HepG2 (cell line): ENCODE measurements around the gene RABEPK. TPM values are rescaled to one million over a fixed set of nuclear protein-coding genes. Genes with fewer than 3 reads are reported as not detected.

Source experiments
- ATAC-seq: fragments of 200-7000 bp; cut with Tn5 transposase; 3 replicates; pipeline ENCODE4 v1.9.1; 2020; ENCODE audit warnings: mild to moderate bottlenecking, moderate library complexity
- BruUV-seq: library from RNA; stranded (reverse); fragments of 400-500 nt; replicated peaks from 2 replicates; lab custom pipeline; 2021; lab: Mats Ljungman, UMichigan
- CTCF ChIA-PET: fragments of 300-600 bp; formaldehyde crosslinking; extraction: SDS; loops from one replicate; lab custom pipeline; 2021; ENCODE audit warnings: low total read pairs, inconsistent platforms, low intra/inter-chr PET ratio; lab: Yijun Ruan, JAX
- POLR2A ChIA-PET: fragments of 350-600 bp; sonication (Branson Sonifier 250); formaldehyde crosslinking; loops from one replicate; lab custom pipeline; 2020; ENCODE audit warnings: antibody characterized with exemption, inconsistent platforms; lab: Yijun Ruan, JAX
- DNase-seq: peaks from one replicate; pipeline ENCODE4 v3.0.0-alpha.2; 2015; ENCODE audit warnings: low spot score
- FAIRE-seq: peaks from 3 replicates; lab custom pipeline; 2011; peaks lifted over from hg19 to GRCh38; lab: Jason Lieb, UNC
- H2AFZ ChIP-seq: one replicate; pipeline ENCODE4 v1.6.1; 2011; ENCODE audit warnings: low read length, inconsistent platforms
- H3K27ac ChIP-seq: fragments of 300-600 bp; 3 replicates; pipeline ENCODE4 v1.8.0; 2011; ENCODE audit warnings: mixed run types, mild to moderate bottlenecking, mixed read lengths, low read length, inconsistent platforms; ENCODE audit not compliant: insufficient read depth; ENCODE audit errors: extremely low read length
- H3K27me3 ChIP-seq, 2 experiments: fragments of 200-600 bp in 1 of 2; 2 replicates in 1 of 2; 3 replicates in 1 of 2; pipeline versions ENCODE4 v1.6.0 to v1.8.0; 2011; ENCODE audit warnings: low read length in 2 of 2, mild to moderate bottlenecking in 2 of 2, moderate library complexity in 2 of 2, inconsistent platforms in 1 of 2; ENCODE audit not compliant: insufficient read depth in 2 of 2, control insufficient read depth in 1 of 2
- H3K36me3 ChIP-seq, 2 experiments: fragments of 200-600 bp in 1 of 2; replicated peaks in 1 of 2; 2 replicates in 1 of 2; 3 replicates in 1 of 2; pipeline versions ENCODE4 v1.5.1 to v1.8.0; 2011; ENCODE audit warnings: low read length in 2 of 2, inconsistent platforms in 1 of 2; ENCODE audit not compliant: insufficient read depth in 2 of 2, control insufficient read depth in 1 of 2
- H3K4me1 ChIP-seq: 2 replicates; pipeline ENCODE4 v1.5.1; 2012; ENCODE audit warnings: low read length, inconsistent platforms; ENCODE audit not compliant: insufficient read depth
- H3K4me2 ChIP-seq: 2 replicates; pipeline ENCODE4 v1.6.0; 2011; ENCODE audit warnings: low read depth, low read length, inconsistent platforms
- H3K4me3 ChIP-seq, 3 experiments: fragments of 200-600 bp in 1 of 3; sonication (generic), shearing (Covaris generic) in 1 of 3; replicated peaks in 1 of 3; 2 replicates each; pipeline ENCODE4 v1.5.1; 2011 to 2016; ENCODE audit warnings: low read length in 3 of 3, inconsistent platforms in 2 of 3, low read depth in 2 of 3, mild to moderate bottlenecking in 2 of 3, control low read depth in 1 of 3, mixed read lengths in 1 of 3; ENCODE audit not compliant: insufficient read depth in 1 of 3
- H3K79me2 ChIP-seq: one replicate; pipeline ENCODE4 v1.6.1; 2011; ENCODE audit warnings: low read length, inconsistent platforms; ENCODE audit not compliant: insufficient read depth
- H3K9ac ChIP-seq: 2 replicates; pipeline ENCODE4 v1.6.0; 2011; ENCODE audit warnings: mild to moderate bottlenecking, low read depth, low read length, inconsistent platforms; ENCODE audit not compliant: insufficient read depth
- H3K9me3 ChIP-seq: 2 replicates; pipeline ENCODE4 v1.5.1; 2012; ENCODE audit warnings: mild to moderate bottlenecking, low read length
- H4K20me1 ChIP-seq: 2 replicates; pipeline ENCODE4 v1.6.0; 2011; ENCODE audit warnings: inconsistent platforms, mild to moderate bottlenecking, low read length, moderate library complexity; ENCODE audit not compliant: insufficient read depth
- MAFK ChIP-seq, 2 experiments: IDR thresholded peaks in 1 of 2; conservative IDR thresholded peaks in 1 of 2; 2 replicates each; pipeline ENCODE4 v1.6.1; 2011; ENCODE audit warnings: improper control_type of control experiment in 2 of 2, low read length in 2 of 2
- MED13 ChIP-seq: sonication (generic); formaldehyde crosslinking; IDR thresholded peaks from 2 replicates; pipeline ENCODE4 v1.5.0; 2020; ENCODE audit warnings: missing genetic modification reagents
- SOX5 ChIP-seq: IDR thresholded peaks from 2 replicates; pipeline ENCODE4 v1.6.1; 2016; ENCODE audit warnings: borderline replicate concordance
- in situ Hi-C: cut with HindIII; loops from 2 replicates; pipeline ENCODE4 v1.10.0; 2017; ENCODE audit warnings: low pct_unique_long_range_greater_than_20kb; ENCODE audit not compliant: extremely low pct_ligation_motif_present
- intact Hi-C: fragments of 100-400 bp; cut with micrococcal nuclease; formaldehyde crosslinking; loops from one replicate; pipeline ENCODE4 v1.10.0; 2022; ENCODE audit not compliant: unreplicated experiment
- polyA plus RNA-seq, 8 experiments: library from polyadenylated mRNA; depleted of rRNA in 3 of 8; stranded (reverse) in 7 of 8; unstranded in 1 of 8; fragments of >200 nt; fragmentation: Illumina TruSeq in 4 of 8; extraction: Trizol in 4 of 8; gene quantifications; 2 replicates each; pipeline versions ENCODE4 v1.2.1 to v1.2.3, GENCODE V29; 2011 to 2016; ENCODE audit warnings: low read depth in 4 of 8, missing spikeins in 1 of 8, mixed read lengths in 1 of 8; ENCODE audit not compliant: insufficient read depth in 1 of 8
- total RNA-seq, 5 experiments: library from RNA; depleted of rRNA; stranded (reverse); fragments of >200 nt; fragmentation: Illumina TruSeq; extraction: Trizol; gene quantifications; 2 replicates each; pipeline ENCODE4 v1.2.3, GENCODE V29; 2016; ENCODE audit warnings: low read depth in 1 of 5
- TF ChIP-seq, protein P1 (sequence below): IDR thresholded peaks from 2 replicates; pipeline ENCODE4 v1.6.1; 2012; ENCODE audit warnings: low read length, improper control_type of control experiment
- TF ChIP-seq, protein P2 (sequence below): sonication (generic); formaldehyde crosslinking; IDR thresholded peaks from 2 replicates; pipeline ENCODE4 v1.5.0; 2020; ENCODE audit warnings: mild to moderate bottlenecking, missing genetic modification reagents, borderline replicate concordance

The RABEPK gene
- total and polyA plus RNA-seq, 2 of the 13 experiments (the other 11 are each of a cell fraction or from before 2014, with no cell fraction given) = 75.5 to 90.0 TPM

DNA sequence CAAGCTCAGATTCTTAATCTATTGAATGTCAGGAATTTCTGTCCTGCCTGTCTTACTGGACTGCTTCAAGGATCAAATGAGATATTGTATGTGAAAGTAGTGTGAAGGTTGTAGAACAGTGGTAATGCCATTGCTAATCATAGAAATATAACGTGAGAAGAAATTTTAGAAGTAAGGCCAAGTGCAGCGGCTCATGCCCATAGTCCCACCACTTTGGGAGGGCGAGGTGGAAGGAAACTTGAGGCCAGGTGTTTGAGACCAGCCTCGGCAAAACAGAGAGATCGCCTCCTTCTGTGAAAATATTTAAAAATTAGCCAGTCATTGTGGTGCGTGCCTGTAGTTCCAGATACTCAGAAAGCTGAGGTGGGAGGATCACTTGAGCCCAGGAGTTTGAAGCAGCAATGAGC, 45.9 kb downstream of the RABEPK start (continued):
- TF ChIP-seq, protein P1, sequence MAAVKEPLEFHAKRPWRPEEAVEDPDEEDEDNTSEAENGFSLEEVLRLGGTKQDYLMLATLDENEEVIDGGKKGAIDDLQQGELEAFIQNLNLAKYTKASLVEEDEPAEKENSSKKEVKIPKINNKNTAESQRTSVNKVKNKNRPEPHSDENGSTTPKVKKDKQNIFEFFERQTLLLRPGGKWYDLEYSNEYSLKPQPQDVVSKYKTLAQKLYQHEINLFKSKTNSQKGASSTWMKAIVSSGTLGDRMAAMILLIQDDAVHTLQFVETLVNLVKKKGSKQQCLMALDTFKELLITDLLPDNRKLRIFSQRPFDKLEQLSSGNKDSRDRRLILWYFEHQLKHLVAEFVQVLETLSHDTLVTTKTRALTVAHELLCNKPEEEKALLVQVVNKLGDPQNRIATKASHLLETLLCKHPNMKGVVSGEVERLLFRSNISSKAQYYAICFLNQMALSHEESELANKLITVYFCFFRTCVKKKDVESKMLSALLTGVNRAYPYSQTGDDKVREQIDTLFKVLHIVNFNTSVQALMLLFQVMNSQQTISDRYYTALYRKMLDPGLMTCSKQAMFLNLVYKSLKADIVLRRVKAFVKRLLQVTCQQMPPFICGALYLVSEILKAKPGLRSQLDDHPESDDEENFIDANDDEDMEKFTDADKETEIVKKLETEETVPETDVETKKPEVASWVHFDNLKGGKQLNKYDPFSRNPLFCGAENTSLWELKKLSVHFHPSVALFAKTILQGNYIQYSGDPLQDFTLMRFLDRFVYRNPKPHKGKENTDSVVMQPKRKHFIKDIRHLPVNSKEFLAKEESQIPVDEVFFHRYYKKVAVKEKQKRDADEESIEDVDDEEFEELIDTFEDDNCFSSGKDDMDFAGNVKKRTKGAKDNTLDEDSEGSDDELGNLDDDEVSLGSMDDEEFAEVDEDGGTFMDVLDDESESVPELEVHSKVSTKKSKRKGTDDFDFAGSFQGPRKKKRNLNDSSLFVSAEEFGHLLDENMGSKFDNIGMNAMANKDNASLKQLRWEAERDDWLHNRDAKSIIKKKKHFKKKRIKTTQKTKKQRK = no peak

DNA sequence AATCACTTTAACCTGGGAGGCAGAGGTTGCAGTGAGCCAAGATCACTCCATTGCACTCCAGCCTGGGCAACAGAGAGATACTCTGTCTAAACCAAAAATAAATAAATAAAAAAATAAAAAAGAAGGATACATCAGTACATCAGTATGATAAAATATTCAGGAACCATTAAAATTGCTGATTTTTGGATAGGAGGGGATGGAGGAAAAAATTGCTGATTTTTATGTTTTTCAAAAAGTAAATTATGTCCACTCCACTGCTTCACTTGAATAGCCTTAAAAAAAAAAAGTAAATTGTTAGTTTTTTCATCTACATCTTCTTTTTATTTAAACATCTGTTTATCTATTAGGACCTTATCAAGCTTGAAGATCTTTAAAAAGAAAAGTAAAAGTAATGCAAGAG, 53.9 kb downstream of the RABEPK start:
- CTCF ChIA-PET = no interaction called here
- ATAC-seq (no peak), DNase-seq (no peak), FAIRE-seq (no peak)
- H3K4me2 ChIP-seq = no peak overlapping the region
- no TSS peak for BruUV-seq
- H3K9me3 ChIP-seq = no peaks in the 10 kb centered on the region
- no peaks in the 10 kb centered on the region for H3K36me3 ChIP-seq
- no peaks in the 10 kb centered on the region for H3K79me2 ChIP-seq
- H2AFZ ChIP-seq = no peak overlapping the region
- no peaks in the 10 kb centered on the region for H4K20me1 ChIP-seq
- H3K9ac ChIP-seq = no peak overlapping the region
- H3K4me3 ChIP-seq = no peak overlapping the region
- H3K27me3 ChIP-seq = no peaks in the 10 kb centered on the region
- in situ Hi-C loops = no loop called here
- TF ChIP-seq MAFK (conservative IDR thresholded peaks at IDR 0.05 in 1 of 2, IDR thresholded peaks at IDR 0.05 in 1 of 2; ENCODE audit: low read length in 2 of 2) (peak in 1 of 2 experiments; percentile 51; a peak in 2 of 4 replicates), SOX5 (CRISPR knock-in tag) (no peak), MED13 (no peak)
- TF ChIP-seq, protein P2, sequence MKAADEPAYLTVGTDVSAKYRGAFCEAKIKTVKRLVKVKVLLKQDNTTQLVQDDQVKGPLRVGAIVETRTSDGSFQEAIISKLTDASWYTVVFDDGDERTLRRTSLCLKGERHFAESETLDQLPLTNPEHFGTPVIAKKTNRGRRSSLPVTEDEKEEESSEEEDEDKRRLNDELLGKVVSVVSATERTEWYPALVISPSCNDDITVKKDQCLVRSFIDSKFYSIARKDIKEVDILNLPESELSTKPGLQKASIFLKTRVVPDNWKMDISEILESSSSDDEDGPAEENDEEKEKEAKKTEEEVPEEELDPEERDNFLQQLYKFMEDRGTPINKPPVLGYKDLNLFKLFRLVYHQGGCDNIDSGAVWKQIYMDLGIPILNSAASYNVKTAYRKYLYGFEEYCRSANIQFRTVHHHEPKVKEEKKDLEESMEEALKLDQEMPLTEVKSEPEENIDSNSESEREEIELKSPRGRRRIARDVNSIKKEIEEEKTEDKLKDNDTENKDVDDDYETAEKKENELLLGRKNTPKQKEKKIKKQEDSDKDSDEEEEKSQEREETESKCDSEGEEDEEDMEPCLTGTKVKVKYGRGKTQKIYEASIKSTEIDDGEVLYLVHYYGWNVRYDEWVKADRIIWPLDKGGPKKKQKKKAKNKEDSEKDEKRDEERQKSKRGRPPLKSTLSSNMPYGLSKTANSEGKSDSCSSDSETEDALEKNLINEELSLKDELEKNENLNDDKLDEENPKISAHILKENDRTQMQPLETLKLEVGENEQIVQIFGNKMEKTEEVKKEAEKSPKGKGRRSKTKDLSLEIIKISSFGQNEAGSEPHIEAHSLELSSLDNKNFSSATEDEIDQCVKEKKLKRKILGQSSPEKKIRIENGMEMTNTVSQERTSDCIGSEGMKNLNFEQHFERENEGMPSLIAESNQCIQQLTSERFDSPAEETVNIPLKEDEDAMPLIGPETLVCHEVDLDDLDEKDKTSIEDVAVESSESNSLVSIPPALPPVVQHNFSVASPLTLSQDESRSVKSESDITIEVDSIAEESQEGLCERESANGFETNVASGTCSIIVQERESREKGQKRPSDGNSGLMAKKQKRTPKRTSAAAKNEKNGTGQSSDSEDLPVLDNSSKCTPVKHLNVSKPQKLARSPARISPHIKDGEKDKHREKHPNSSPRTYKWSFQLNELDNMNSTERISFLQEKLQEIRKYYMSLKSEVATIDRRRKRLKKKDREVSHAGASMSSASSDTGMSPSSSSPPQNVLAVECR (CRISPR knock-in tag) = no peak
- TF ChIP-seq, all 625 proteins: peak for 1
- POLR2A ChIA-PET = interaction anchor here (3.8 kb wide), 1 partner anchor 13 kb away, joined by 27 read pairs; the partner anchor contains the start of gene HSPA5
- H3K4me1 ChIP-seq = peaks cover 16% of the 10 kb centered on the region
- intact Hi-C loops = no loop called here
- H3K27ac ChIP-seq = no peak overlapping the region
